SU-DHL-6 (cell line): ENCODE data around the gene ATP5F1D.

Source experiments
- CTCF ChIP-seq: fragments of 200-600 bp; sonication (generic); IDR thresholded peaks from one replicate; pipeline ENCODE4 v1.5.1; 2017; ENCODE audit warnings: antibody characterized with exemption, mild to moderate bottlenecking, low read length, moderate library complexity; ENCODE audit not compliant: insufficient read depth, poor library complexity, severe bottlenecking
- EZH2phosphoT487 ChIP-seq: fragments of 200-600 bp; sonication (generic), shearing (Covaris generic); conservative IDR thresholded peaks from 2 replicates; pipeline ENCODE4 v1.6.1; 2018; ENCODE audit warnings: mild to moderate bottlenecking, antibody characterized with exemption, low read length, moderate library complexity, mixed read lengths

- TF ChIP-seq CTCF (no peak), EZH2phosphoT487 (no peak)
Observed at GRCh38 chr19:1273263-1274041, 31.9 kb downstream of the ATP5F1D start.
